GM23338 (cell line): ENCODE measurements around the gene DNLZ. TPM values are rescaled to one million over a fixed set of nuclear protein-coding genes. Genes with fewer than 3 reads are reported as not detected.

ENCODE experiments used
- ATAC-seq: fragments of 200-7000 bp; cut with Tn5 transposase; 3 replicates; pipeline ENCODE4 v1.9.1; 2020
- DNase-seq: peaks from one replicate; pipeline ENCODE4 v3.0.0-alpha.2; 2015; ENCODE audit warnings: low spot score
- H2AFZ ChIP-seq: fragments of 200-600 bp; sonication (generic); 2 replicates; pipeline ENCODE4 v1.8.0; 2016; ENCODE audit warnings: antibody characterized with exemption, mild to moderate bottlenecking, moderate library complexity
- H3F3A ChIP-seq: fragments of 200-600 bp; sonication (generic); replicated peaks from 2 replicates; pipeline ENCODE4 v1.8.0; 2017; ENCODE audit warnings: antibody characterized with exemption, mixed run types, low read depth
- H3K27ac ChIP-seq: fragments of 200-600 bp; sonication (generic); 2 replicates; pipeline ENCODE4 v1.6.1; 2016; ENCODE audit warnings: low read depth
- H3K27me3 ChIP-seq: fragments of 200-600 bp; sonication (generic); 2 replicates; pipeline ENCODE4 v1.8.0; 2016; ENCODE audit warnings: mild to moderate bottlenecking, mixed run types, moderate library complexity; ENCODE audit not compliant: insufficient read depth
- H3K36me3 ChIP-seq: fragments of 200-600 bp; sonication (generic); 2 replicates; pipeline ENCODE4 v1.8.0; 2016; ENCODE audit warnings: mild to moderate bottlenecking; ENCODE audit not compliant: insufficient read depth
- H3K4me1 ChIP-seq: fragments of 200-600 bp; sonication (generic); 2 replicates; pipeline ENCODE4 v1.8.0; 2016; ENCODE audit warnings: mild to moderate bottlenecking, moderate library complexity; ENCODE audit not compliant: insufficient read depth
- H3K4me2 ChIP-seq: fragments of 200-600 bp; sonication (generic); 2 replicates; pipeline ENCODE4 v1.7.1; 2017; ENCODE audit warnings: mixed run types
- H3K4me3 ChIP-seq: fragments of 200-600 bp; sonication (generic); 2 replicates; pipeline ENCODE4 v1.6.1; 2016; ENCODE audit warnings: mixed run types
- H3K79me2 ChIP-seq: fragments of 200-600 bp; sonication (generic); replicated peaks from 2 replicates; pipeline ENCODE4 v1.8.0; 2017; ENCODE audit warnings: mild to moderate bottlenecking; ENCODE audit not compliant: insufficient read depth
- H3K9me2 ChIP-seq: fragments of 200-600 bp; sonication (generic); 2 replicates; pipeline ENCODE4 v1.8.0; 2017; ENCODE audit not compliant: insufficient read depth
- H4K20me1 ChIP-seq: fragments of 200-600 bp; sonication (generic); replicated peaks from 2 replicates; pipeline ENCODE4 v1.8.0; 2017; ENCODE audit warnings: mild to moderate bottlenecking; ENCODE audit not compliant: insufficient read depth
- H3K27ac Mint-ChIP-seq: 2 replicates; pipeline ENCODE4 v1.8.0; 2020; ENCODE audit warnings: inconsistent platforms, mild to moderate bottlenecking, moderate library complexity, mixed read lengths
- H3K27me3 Mint-ChIP-seq: 3 replicates; pipeline ENCODE4 v1.8.0; 2022; ENCODE audit warnings: low read depth, mild to moderate bottlenecking, moderate library complexity, mixed read lengths, inconsistent platforms; ENCODE audit not compliant: insufficient read depth, poor library complexity
- H3K36me3 Mint-ChIP-seq: 3 replicates; pipeline ENCODE4 v1.8.0; 2021; ENCODE audit warnings: low read depth, mild to moderate bottlenecking, inconsistent platforms, moderate library complexity, mixed read lengths
- H3K4me1 Mint-ChIP-seq: 3 replicates; pipeline ENCODE4 v1.8.0; 2020; ENCODE audit warnings: mild to moderate bottlenecking, inconsistent platforms, mixed read lengths
- H3K4me3 Mint-ChIP-seq: 3 replicates; pipeline ENCODE4 v1.8.0; 2021; ENCODE audit warnings: moderate library complexity, mild to moderate bottlenecking, inconsistent platforms, mixed read lengths
- H3K9me3 Mint-ChIP-seq: 3 replicates; pipeline ENCODE4 v1.8.0; 2020; ENCODE audit warnings: moderate library complexity, mild to moderate bottlenecking, inconsistent platforms, mixed read lengths
- CREB1 ChIP-seq: fragments of 250-450 bp; sonication (Bioruptor Pico); IDR thresholded peaks from 2 replicates; pipeline ENCODE4 v1.5.0; 2020; ENCODE audit warnings: low read depth, mild to moderate bottlenecking, moderate library complexity
- ETS1 ChIP-seq: IDR thresholded peaks from 2 replicates; pipeline ENCODE4 v1.6.1; 2016; ENCODE audit warnings: antibody characterized with exemption
- EZH2 ChIP-seq: fragments of 200-600 bp; sonication (generic); IDR thresholded peaks from one replicate; pipeline ENCODE4 v1.8.0; 2017; ENCODE audit warnings: antibody characterized with exemption, mild to moderate bottlenecking, low read depth; ENCODE audit not compliant: unreplicated experiment
- JUNB ChIP-seq: IDR thresholded peaks from one replicate; pipeline ENCODE4 v1.6.1; 2016; ENCODE audit warnings: antibody characterized with exemption; ENCODE audit not compliant: unreplicated experiment
- NANOG ChIP-seq: IDR thresholded peaks from 2 replicates; pipeline ENCODE4 v1.6.1; 2016; ENCODE audit warnings: antibody characterized with exemption, borderline replicate concordance
- POLR2AphosphoS5 ChIP-seq: IDR thresholded peaks from 2 replicates; pipeline ENCODE4 v1.6.1; 2016; ENCODE audit warnings: antibody characterized with exemption, low read depth
- REST ChIP-seq: IDR thresholded peaks from one replicate; pipeline ENCODE4 v1.6.1; 2018; ENCODE audit warnings: antibody characterized with exemption; ENCODE audit not compliant: unreplicated experiment
- ZNF114 ChIP-seq: fragments of 250-450 bp; sonication (Bioruptor Pico); IDR thresholded peaks from 2 replicates; pipeline ENCODE4 v1.5.0; 2020; ENCODE audit warnings: mild to moderate bottlenecking, moderate library complexity
- ZNF331 ChIP-seq: fragments of 250-450 bp; sonication (Bioruptor Pico); IDR thresholded peaks from 2 replicates; pipeline ENCODE4 v1.5.0; 2020; ENCODE audit warnings: low read depth, mild to moderate bottlenecking, moderate library complexity
- polyA plus RNA-seq: library from polyadenylated mRNA; unstranded; fragments of >200 nt; fragmentation: Nextera tagmentation; extraction: Ambion mirVana; gene quantifications from 2 replicates; pipeline ENCODE4 v1.2.1, GENCODE V29; 2016
- total RNA-seq: library from RNA; depleted of rRNA; stranded (reverse); fragments of >200 nt; shearing (Covaris generic); gene quantifications from 2 replicates; pipeline ENCODE4 v1.2.3, GENCODE V29; 2014

The DNLZ gene
- total and polyA plus RNA-seq, 2 experiments from 2014 or later: 33.4 to 53.9 TPM

- Histone ChIP-seq H2AFZ (no peak overlapping the region), H3K4me2 (no peak overlapping the region), H3K9me2 (no peaks in the 10 kb centered on the region), H3K36me3 (peaks cover 25% of the 10 kb centered on the region), H3F3A (0 out of 2 replicates have a peak, but pooled peaks cover 4% of the 10 kb centered on the region), H3K4me1 (no peaks in the 10 kb centered on the region), H3K27me3 (no peaks in the 10 kb centered on the region), H4K20me1 (peaks cover 16% of the 10 kb centered on the region), H3K27ac (no peak overlapping the region), H3K4me3 (no peak overlapping the region), H3K79me2 (peaks cover 10% of the 10 kb centered on the region; the same call in 1 of the 2 replicates)
- Mint-ChIP-seq H3K27me3 (peaks cover 1% of the 10 kb centered on the region), H3K9me3 (no peaks in the 10 kb centered on the region), H3K4me3 (no peak overlapping the region), H3K4me1 (no peaks in the 10 kb centered on the region), H3K27ac (no peak overlapping the region; the same call in 1 of the 2 replicates), H3K36me3 (peaks cover 74% of the 10 kb centered on the region)
- DNase-seq (no peak), ATAC-seq (no peak)
- no peak for TF ChIP-seq ETS1
- no peak for TF ChIP-seq ZNF114 (CRISPR knock-in tag)
- no peak for TF ChIP-seq ZNF331 (CRISPR knock-in tag)
- no peak for TF ChIP-seq CREB1 (CRISPR knock-in tag)
- TF ChIP-seq NANOG: no peak
- TF ChIP-seq JUNB: no peak
- no peak for TF ChIP-seq EZH2
Measured at GRCh38 chr9:136391737-136392537, 28.4 kb upstream of the DNLZ start.

- Histone ChIP-seq H3K27ac (no peak overlapping the region), H3K9me2 (no peaks in the 10 kb centered on the region), H3K36me3 (peaks cover 26% of the 10 kb centered on the region), H3K4me2 (no peak overlapping the region), H3K27me3 (no peaks in the 10 kb centered on the region), H3K79me2 (0 out of 2 replicates have a peak, but pooled peaks cover 6% of the 10 kb centered on the region), H2AFZ (no peak overlapping the region), H3K4me3 (no peak overlapping the region), H3K4me1 (no peaks in the 10 kb centered on the region), H3F3A (0 out of 2 replicates have a peak, but pooled peaks cover 3% of the 10 kb centered on the region), H4K20me1 (peaks cover 17% of the 10 kb centered on the region)
- no peak for ATAC-seq
- DNase-seq: no peak
- no peak overlapping the region for H3K27ac Mint-ChIP-seq
- no peak for TF ChIP-seq POLR2AphosphoS5
- no peaks in the 10 kb centered on the region for H3K4me1 Mint-ChIP-seq
- peaks cover 72% of the 10 kb centered on the region for H3K36me3 Mint-ChIP-seq
- H3K9me3 Mint-ChIP-seq: no peaks in the 10 kb centered on the region
- H3K27me3 Mint-ChIP-seq: peaks cover 1% of the 10 kb centered on the region
- no peak overlapping the region for H3K4me3 Mint-ChIP-seq
Measured at GRCh38 chr9:136389396-136389795, 25.9 kb upstream of the DNLZ start.

GRCh38 chr9:136387217-136387616 lies 23.7 kb upstream of the DNLZ start:
- Mint-ChIP-seq H3K4me1 (no peaks in the 10 kb centered on the region), H3K27me3 (peaks cover 1% of the 10 kb centered on the region), H3K4me3 (no peak overlapping the region), H3K9me3 (no peaks in the 10 kb centered on the region), H3K27ac (no peak overlapping the region), H3K36me3 (peaks cover 76% of the 10 kb centered on the region)
- Histone ChIP-seq H2AFZ (no peak overlapping the region), H3K79me2 (0 out of 2 replicates have a peak, but pooled peaks cover 6% of the 10 kb centered on the region), H3K4me1 (no peaks in the 10 kb centered on the region), H3K4me2 (no peak overlapping the region), H3K27ac (no peak overlapping the region), H3F3A (0 out of 2 replicates have a peak, but pooled peaks cover 3% of the 10 kb centered on the region), H3K4me3 (no peak overlapping the region), H3K27me3 (no peaks in the 10 kb centered on the region), H3K36me3 (peaks cover 26% of the 10 kb centered on the region), H4K20me1 (peaks cover 14% of the 10 kb centered on the region), H3K9me2 (no peaks in the 10 kb centered on the region)
- no peak for ATAC-seq
- no peak for DNase-seq
- TF ChIP-seq REST (no peak), ZNF114 (CRISPR knock-in tag) (no peak), JUNB (no peak)
